GM10847 (cell line): ENCODE data around the gene GALNT3.

ENCODE experiments used
- POLR2A ChIP-seq: IDR thresholded peaks from 2 replicates; pipeline ENCODE4 v1.6.1; 2011; ENCODE audit not compliant: insufficient read length; ENCODE audit errors: extremely low read depth

GALNT3 gene

GRCh38 chr2:165793779-165794535, at the start of gene GALNT3:
Gene GALNT3, minus strand, starts transcription at chr2:165794247. Its CDS starts 23,547 bp downstream, at chr2:165770700.
- TF ChIP-seq POLR2A = no peak

- no peak for TF ChIP-seq POLR2A
Observed at GRCh38 chr2:165843351-165843750, 49.3 kb upstream of the GALNT3 start.

GRCh38 chr2:165840333-165840958, 46.4 kb upstream of the GALNT3 start:
- TF ChIP-seq POLR2A = no peak

GRCh38 chr2:165839610-165840009, 45.6 kb upstream of the GALNT3 start:
- no peak for TF ChIP-seq POLR2A

GRCh38 chr2:165837122-165837521, 43.1 kb upstream of the GALNT3 start:
- TF ChIP-seq POLR2A = no peak

- TF ChIP-seq POLR2A = no peak
Observed at GRCh38 chr2:165835363-165835762, 41.3 kb upstream of the GALNT3 start.

GRCh38 chr2:165833156-165833555, 39.1 kb upstream of the GALNT3 start:
- no peak for TF ChIP-seq POLR2A

- TF ChIP-seq POLR2A = no peak
Observed at GRCh38 chr2:165827921-165828276, 33.9 kb upstream of the GALNT3 start.

GRCh38 chr2:165827016-165827920, 33.2 kb upstream of the GALNT3 start:
- no peak for TF ChIP-seq POLR2A

GRCh38 chr2:165825041-165825440, 31.0 kb upstream of the GALNT3 start:
- TF ChIP-seq POLR2A = no peak

GRCh38 chr2:165820296-165820695, 26.2 kb upstream of the GALNT3 start:
- no peak for TF ChIP-seq POLR2A

GRCh38 chr2:165818920-165819319, 24.9 kb upstream of the GALNT3 start:
- no peak for TF ChIP-seq POLR2A

- no peak for TF ChIP-seq POLR2A
Observed at GRCh38 chr2:165815299-165816141, 21.5 kb upstream of the GALNT3 start.

GRCh38 chr2:165814473-165814872, 20.4 kb upstream of the GALNT3 start:
- TF ChIP-seq POLR2A = no peak
